ENCODE results near the gene SIMC1.

Gene SIMC1

GRCh38 chr5:176394096-176394495, 155.9 kb downstream of the SIMC1 start:
- TF ChIP-seq, protein P1, sequence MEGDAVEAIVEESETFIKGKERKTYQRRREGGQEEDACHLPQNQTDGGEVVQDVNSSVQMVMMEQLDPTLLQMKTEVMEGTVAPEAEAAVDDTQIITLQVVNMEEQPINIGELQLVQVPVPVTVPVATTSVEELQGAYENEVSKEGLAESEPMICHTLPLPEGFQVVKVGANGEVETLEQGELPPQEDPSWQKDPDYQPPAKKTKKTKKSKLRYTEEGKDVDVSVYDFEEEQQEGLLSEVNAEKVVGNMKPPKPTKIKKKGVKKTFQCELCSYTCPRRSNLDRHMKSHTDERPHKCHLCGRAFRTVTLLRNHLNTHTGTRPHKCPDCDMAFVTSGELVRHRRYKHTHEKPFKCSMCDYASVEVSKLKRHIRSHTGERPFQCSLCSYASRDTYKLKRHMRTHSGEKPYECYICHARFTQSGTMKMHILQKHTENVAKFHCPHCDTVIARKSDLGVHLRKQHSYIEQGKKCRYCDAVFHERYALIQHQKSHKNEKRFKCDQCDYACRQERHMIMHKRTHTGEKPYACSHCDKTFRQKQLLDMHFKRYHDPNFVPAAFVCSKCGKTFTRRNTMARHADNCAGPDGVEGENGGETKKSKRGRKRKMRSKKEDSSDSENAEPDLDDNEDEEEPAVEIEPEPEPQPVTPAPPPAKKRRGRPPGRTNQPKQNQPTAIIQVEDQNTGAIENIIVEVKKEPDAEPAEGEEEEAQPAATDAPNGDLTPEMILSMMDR (IDR thresholded peaks at IDR 0.05; ENCODE audit: low read depth, low read length), result no peak
- DNase-seq (ENCODE audit: low read depth in 2 of 2), result no peak
- H3K4me3 ChIP-seq (replicated peaks in 1 of 2; ENCODE audit: low read depth in 2 of 2, low read length in 2 of 2), result no peak overlapping the region

DNA sequence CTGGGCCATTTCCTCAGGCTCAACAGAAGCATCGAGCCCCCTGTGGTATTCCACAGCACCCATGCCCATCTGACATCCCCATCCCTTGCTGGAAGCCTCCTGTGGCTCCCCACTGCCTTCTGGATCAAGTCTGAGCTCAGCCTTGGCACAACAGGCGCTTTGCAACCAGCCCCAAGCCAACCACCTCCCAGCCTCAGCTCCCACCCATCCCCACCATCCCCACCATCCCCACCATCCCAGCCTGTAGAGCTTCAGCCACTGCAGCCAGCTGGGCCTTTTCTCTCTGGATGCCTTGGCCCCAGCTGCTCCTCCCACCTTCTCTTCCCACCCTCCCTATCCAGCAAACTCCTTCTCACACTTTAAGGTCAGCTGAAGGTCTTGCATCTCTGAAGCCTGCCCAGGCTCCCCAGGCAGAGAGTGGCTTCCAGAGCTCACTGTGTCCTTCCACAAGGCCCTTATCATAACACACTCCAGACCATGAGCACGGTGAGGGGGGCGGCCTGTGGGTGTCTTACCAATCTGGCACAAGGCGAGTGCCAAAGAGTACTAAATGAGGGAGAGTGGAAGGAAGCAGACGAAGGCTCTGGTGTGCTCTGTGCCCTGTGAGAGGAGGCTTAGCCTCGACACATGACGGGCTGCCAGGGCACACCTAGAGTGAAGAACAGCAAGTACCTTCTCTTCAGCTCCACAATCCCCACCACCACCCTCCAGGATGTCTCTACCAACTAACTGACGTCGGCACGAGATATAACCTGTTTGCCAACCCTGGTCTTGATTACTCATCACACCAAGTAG, 156.9 kb downstream of the SIMC1 start:
- TF ChIP-seq, protein P1 (IDR thresholded peaks at IDR 0.05; ENCODE audit: low read depth, low read length), result no peak
- H3K4me3 ChIP-seq (replicated peaks in 1 of 2; ENCODE audit: low read depth in 2 of 2, low read length in 2 of 2), result no peak overlapping the region
- DNase-seq (ENCODE audit: low read depth in 2 of 2), result peak in 1 of 2 donors; percentile 53

Data from cardiac fibroblast (primary cell).